ENCODE measurements around the gene SNAP25.

DNA sequence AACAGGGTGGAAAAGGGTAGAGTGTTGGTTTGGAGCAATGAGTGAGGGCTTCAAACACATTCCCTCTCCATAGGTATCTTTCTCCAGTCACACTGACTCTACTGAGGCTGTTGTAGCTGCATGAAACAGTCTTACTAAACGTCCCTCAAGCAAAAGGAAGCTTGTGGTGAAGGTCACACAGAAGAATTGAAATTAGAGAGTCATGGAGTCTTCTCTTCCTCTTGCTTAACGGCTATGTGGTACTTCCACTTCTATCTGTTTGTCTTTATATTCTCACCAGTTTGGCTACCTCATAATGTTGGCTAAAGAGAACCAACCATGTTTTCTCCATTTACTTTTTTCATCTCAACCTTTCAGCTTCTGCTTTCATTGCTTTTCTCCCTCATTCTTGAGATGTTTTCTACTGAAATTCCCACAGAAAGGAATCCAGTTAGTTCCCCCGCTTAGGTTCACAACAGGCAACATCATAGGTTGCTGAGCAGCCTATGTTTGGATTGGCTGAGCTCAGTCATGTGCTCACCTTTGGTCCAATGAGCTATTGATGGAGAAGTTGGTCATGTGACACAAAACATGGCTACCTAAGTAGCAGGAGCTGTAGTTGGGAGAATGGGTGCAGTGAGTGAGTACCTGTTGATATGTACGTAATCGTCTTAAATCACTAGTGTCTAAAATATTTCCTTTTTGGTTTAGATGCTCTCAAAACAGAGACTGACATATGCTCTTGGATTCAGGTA, 99.8 kb downstream of the SNAP25 start:
- TF ChIP-seq, protein P1, sequence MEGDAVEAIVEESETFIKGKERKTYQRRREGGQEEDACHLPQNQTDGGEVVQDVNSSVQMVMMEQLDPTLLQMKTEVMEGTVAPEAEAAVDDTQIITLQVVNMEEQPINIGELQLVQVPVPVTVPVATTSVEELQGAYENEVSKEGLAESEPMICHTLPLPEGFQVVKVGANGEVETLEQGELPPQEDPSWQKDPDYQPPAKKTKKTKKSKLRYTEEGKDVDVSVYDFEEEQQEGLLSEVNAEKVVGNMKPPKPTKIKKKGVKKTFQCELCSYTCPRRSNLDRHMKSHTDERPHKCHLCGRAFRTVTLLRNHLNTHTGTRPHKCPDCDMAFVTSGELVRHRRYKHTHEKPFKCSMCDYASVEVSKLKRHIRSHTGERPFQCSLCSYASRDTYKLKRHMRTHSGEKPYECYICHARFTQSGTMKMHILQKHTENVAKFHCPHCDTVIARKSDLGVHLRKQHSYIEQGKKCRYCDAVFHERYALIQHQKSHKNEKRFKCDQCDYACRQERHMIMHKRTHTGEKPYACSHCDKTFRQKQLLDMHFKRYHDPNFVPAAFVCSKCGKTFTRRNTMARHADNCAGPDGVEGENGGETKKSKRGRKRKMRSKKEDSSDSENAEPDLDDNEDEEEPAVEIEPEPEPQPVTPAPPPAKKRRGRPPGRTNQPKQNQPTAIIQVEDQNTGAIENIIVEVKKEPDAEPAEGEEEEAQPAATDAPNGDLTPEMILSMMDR (IDR thresholded peaks at IDR 0.05) = no peak
- no peak for TF ChIP-seq POLR2A (IDR thresholded peaks at IDR 0.05)
